Measurements from ENCODE around the gene MUC5AC. TPM values are rescaled to one million over a fixed set of nuclear protein-coding genes. Genes with fewer than 3 reads are reported as not detected.

The MUC5AC gene
- polyA plus RNA-seq, 1 experiment, result not detected

DNA sequence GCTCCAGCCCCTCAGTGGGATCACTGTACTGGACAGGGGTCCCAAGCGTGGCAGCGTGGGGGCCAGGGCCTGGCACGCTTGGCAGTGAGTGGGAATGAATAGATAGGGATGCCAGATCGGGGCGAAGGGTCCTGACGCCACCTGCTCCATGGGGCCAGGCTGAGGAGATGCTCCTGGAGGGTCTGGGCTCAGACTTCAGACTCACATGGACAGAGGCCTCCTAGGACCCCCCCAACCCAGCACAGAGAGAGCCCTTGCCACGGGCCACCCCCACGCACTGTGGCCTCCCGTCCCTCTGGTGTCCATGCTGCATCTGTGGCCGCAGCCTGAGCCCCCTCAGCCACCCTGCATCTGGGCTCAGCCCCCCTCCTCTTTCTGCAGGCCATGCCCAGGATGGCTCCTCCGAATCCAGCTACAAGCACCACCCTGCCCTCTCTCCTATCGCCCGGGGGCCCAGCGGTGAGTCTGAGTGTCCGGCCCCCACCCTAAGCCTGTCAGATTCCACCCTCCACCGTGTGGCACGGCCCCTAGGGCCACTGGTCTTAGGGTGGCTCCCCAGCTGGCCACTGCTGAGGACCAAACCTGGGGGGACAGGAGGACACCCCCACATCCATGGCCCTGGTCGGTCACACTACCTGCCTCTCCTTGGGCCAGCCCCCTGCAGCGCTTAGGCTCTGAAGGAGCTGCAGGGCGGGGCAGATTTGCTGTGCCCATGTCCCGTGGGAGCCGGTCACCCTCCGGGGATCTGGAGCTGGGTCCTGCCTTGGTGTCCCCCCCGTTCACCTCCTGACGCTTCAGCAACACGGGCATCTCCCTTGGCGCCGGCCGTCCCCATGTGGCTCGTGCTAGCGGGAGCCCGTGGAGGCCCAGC lies 2.7 kb downstream of the MUC5AC start:
- no peak for DNase-seq (ENCODE audit: low read depth)
- ChIA-PET CTCF (interaction anchor here (0.7 kb wide), 1 partner anchor 16 kb away, joined by 3 read pairs; no protein-coding TSS in a partner anchor), POLR2A (no interaction called here)
- Histone ChIP-seq H3K36me3 (ENCODE audit: control insufficient read depth, insufficient read depth, low read length) (no peaks in the 10 kb centered on the region), H3K4me3 (ENCODE audit: low read depth, low read length) (no peak overlapping the region), H3K27me3 (ENCODE audit: control insufficient read depth, insufficient read depth, low read length) (no peaks in the 10 kb centered on the region)
- TF ChIP-seq, protein P1, sequence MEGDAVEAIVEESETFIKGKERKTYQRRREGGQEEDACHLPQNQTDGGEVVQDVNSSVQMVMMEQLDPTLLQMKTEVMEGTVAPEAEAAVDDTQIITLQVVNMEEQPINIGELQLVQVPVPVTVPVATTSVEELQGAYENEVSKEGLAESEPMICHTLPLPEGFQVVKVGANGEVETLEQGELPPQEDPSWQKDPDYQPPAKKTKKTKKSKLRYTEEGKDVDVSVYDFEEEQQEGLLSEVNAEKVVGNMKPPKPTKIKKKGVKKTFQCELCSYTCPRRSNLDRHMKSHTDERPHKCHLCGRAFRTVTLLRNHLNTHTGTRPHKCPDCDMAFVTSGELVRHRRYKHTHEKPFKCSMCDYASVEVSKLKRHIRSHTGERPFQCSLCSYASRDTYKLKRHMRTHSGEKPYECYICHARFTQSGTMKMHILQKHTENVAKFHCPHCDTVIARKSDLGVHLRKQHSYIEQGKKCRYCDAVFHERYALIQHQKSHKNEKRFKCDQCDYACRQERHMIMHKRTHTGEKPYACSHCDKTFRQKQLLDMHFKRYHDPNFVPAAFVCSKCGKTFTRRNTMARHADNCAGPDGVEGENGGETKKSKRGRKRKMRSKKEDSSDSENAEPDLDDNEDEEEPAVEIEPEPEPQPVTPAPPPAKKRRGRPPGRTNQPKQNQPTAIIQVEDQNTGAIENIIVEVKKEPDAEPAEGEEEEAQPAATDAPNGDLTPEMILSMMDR (IDR thresholded peaks at IDR 0.05; ENCODE audit: insufficient read depth, low read depth, low read length), result no peak

DNA sequence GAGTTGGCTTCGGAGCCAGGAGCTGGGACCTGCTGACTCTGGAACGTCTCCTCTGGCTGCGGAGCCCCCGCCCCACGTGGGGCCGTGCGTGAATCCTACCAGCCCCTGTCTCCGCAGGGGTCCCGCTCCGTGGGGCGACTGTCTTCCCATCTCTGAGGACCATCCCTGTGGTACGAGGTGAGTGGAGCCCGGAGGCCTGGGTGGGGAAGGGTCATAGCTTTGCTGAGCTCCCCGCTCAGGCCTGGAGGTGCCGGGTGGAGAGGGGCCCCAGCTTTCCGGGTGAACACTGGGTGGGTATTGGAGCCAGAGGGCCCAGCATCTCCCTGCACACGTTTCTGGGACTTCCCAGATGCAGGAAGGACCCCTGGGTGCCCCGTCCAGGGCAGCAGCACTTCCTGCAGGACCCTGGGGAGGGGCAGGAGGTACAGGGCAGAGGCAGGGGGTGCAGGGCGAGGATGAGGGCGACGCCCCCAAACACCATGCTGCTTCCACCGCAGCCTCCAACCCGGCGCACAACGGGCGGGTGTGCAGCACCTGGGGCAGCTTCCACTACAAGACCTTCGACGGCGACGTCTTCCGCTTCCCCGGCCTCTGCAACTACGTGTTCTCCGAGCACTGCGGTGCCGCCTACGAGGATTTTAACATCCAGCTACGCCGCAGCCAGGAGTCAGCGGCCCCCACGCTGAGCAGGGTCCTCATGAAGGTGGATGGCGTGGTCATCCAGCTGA lies 3.8 kb downstream of the MUC5AC start:
- no peaks in the 10 kb centered on the region for H3K27me3 ChIP-seq (ENCODE audit: control insufficient read depth, insufficient read depth, low read length)
- ChIA-PET CTCF (no interaction called here), POLR2A (no interaction called here)
- no peak overlapping the region for H3K4me3 ChIP-seq (ENCODE audit: low read depth, low read length)
- H3K36me3 ChIP-seq (ENCODE audit: control insufficient read depth, insufficient read depth, low read length), result no peaks in the 10 kb centered on the region
- TF ChIP-seq, protein P1 (IDR thresholded peaks at IDR 0.05; ENCODE audit: insufficient read depth, low read depth, low read length), result no peak
- DNase-seq (ENCODE audit: low read depth), result no peak

DNA sequence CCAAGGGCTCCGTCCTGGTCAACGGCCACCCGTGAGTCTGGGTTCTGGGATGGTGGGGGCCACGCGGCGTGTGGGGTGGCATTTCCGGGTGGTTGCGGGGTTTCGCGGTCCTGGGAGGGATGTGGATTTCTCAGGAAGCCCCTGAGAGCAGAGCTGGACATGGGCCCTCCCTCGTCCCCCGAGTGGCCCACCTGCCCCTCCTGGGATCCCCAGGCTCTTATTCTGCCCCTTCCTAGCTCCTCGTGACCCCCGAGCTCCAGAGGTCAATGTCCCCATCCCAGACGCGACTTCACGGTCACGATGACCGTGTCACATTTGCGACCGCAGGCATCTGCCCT lies 4.4 kb downstream of the MUC5AC start:
- no peak for DNase-seq (ENCODE audit: low read depth)
- no peaks in the 10 kb centered on the region for H3K27me3 ChIP-seq (ENCODE audit: control insufficient read depth, insufficient read depth, low read length)
- CTCF ChIA-PET, result no interaction called here
- TF ChIP-seq, protein P1 (IDR thresholded peaks at IDR 0.05; ENCODE audit: insufficient read depth, low read depth, low read length), result no peak
- no peaks in the 10 kb centered on the region for H3K36me3 ChIP-seq (ENCODE audit: control insufficient read depth, insufficient read depth, low read length)
- no peak overlapping the region for H3K4me3 ChIP-seq (ENCODE audit: low read depth, low read length)
- POLR2A ChIA-PET, result no interaction called here

DNA sequence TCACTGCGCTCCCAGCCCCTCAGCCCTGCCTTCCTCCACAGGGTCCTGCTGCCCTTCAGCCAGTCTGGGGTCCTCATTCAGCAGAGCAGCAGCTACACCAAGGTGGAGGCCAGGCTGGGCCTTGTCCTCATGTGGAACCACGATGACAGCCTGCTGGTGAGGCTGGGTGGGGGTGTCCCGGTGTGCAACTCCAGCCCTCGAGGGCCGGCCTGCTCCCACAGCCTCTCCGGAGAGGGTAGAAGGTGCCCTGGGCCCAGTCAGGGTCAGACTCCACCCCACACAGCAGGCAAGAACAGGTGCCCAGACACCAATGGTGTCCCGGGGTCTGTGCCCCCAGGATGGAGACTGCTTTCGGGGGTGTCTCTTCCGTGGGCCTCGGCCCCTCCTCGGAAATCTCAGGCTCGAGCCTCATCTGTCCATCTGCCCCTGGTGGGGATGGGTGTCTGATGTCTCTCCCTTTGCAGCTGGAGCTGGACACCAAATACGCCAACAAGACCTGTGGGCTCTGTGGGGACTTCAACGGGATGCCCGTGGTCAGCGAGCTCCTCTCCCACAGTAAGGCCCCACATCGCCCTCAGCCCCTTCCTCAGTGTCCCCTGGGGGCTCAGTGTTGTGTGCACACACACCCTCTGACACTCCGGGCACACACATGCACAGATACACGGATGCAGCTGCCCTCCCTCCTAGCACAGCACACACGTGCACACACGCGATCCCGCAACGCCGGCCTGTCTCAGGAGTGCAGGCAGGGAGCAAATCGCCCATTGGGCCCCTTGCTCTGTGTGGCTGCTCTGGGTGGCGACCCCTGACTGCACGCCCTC lies 4.9 kb downstream of the MUC5AC start:
- Histone ChIP-seq H3K27me3 (ENCODE audit: control insufficient read depth, insufficient read depth, low read length) (no peaks in the 10 kb centered on the region), H3K36me3 (ENCODE audit: control insufficient read depth, insufficient read depth, low read length) (no peaks in the 10 kb centered on the region), H3K4me3 (ENCODE audit: low read depth, low read length) (no peak overlapping the region)
- TF ChIP-seq, protein P1 (IDR thresholded peaks at IDR 0.05; ENCODE audit: insufficient read depth, low read depth, low read length), result no peak
- ChIA-PET CTCF (no interaction called here), POLR2A (no interaction called here)
- DNase-seq (ENCODE audit: low read depth), result no peak

Data from BJ (cell line).